GM23338 (cell line): ENCODE measurements around the gene GAPDH.

Experiments
- CREB1 ChIP-seq: fragments of 250-450 bp; sonication (Bioruptor Pico); IDR thresholded peaks from 2 replicates; pipeline ENCODE4 v1.5.0; 2020; ENCODE audit warnings: low read depth, mild to moderate bottlenecking, moderate library complexity
- EZH2 ChIP-seq: fragments of 200-600 bp; sonication (generic); IDR thresholded peaks from one replicate; pipeline ENCODE4 v1.8.0; 2017; ENCODE audit warnings: antibody characterized with exemption, mild to moderate bottlenecking, low read depth; ENCODE audit not compliant: unreplicated experiment
- EZH2phosphoT487 ChIP-seq: fragments of 200-600 bp; sonication (generic); IDR thresholded peaks from one replicate; pipeline ENCODE4 v1.8.1; 2018; ENCODE audit warnings: antibody characterized with exemption; ENCODE audit not compliant: unreplicated experiment
- JUNB ChIP-seq: IDR thresholded peaks from one replicate; pipeline ENCODE4 v1.6.1; 2016; ENCODE audit warnings: antibody characterized with exemption; ENCODE audit not compliant: unreplicated experiment
- POLR2AphosphoS5 ChIP-seq: IDR thresholded peaks from 2 replicates; pipeline ENCODE4 v1.6.1; 2016; ENCODE audit warnings: antibody characterized with exemption, low read depth
- STAT1 ChIP-seq: IDR thresholded peaks from one replicate; pipeline ENCODE4 v1.6.1; 2016; ENCODE audit warnings: antibody characterized with exemption; ENCODE audit not compliant: unreplicated experiment
- TF ChIP-seq, protein P1 (sequence below), 2 experiments: fragments of 200-600 bp in 1 of 2; sonication (generic) in 1 of 2; conservative IDR thresholded peaks; 2 replicates each; pipeline versions ENCODE4 v1.5.1 to v1.6.1; 2016 to 2017; ENCODE audit warnings: antibody characterized with exemption in 2 of 2, low read depth in 2 of 2, mild to moderate bottlenecking in 2 of 2, moderate library complexity in 1 of 2
- TF ChIP-seq, protein P2 (sequence below): IDR thresholded peaks from one replicate; pipeline ENCODE4 v1.6.1; 2018; ENCODE audit warnings: antibody characterized with exemption; ENCODE audit not compliant: unreplicated experiment
- TF ChIP-seq, protein P3 (sequence below): IDR thresholded peaks from 2 replicates; pipeline ENCODE4 v1.6.1; 2016; ENCODE audit warnings: antibody characterized with exemption

DNA sequence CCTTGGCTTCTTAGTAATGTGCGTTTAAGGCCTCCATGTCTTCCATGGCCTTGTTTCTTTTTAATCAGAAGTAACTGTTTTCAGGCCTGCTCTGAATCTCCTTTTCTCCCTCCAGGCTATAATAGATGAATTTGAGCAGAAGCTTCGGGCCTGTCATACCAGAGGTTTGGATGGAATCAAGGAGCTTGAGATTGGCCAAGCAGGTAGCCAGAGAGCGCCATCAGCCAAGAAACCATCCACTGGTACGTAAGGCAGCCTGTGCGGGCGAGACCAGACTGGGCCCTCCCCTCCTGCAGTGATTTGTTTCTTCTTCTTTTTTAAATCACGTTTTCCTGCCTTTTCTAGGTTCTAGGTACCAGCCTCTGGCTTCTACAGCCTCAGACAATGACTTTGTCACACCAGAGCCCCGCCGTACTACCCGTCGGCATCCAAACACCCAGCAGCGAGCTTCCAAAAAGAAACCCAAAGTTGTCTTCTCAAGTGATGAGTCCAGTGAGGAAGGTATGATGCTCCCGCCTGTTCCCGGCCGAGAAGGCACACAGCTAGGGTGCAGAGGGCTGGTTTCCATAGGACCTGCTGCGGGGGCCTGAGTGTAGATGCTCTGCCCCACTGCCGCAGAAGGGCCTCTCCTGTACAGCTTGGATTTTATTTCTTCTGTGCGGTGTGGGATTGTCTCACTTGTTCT, 3.6 kb upstream of the GAPDH start:
- TF ChIP-seq, protein P1, sequence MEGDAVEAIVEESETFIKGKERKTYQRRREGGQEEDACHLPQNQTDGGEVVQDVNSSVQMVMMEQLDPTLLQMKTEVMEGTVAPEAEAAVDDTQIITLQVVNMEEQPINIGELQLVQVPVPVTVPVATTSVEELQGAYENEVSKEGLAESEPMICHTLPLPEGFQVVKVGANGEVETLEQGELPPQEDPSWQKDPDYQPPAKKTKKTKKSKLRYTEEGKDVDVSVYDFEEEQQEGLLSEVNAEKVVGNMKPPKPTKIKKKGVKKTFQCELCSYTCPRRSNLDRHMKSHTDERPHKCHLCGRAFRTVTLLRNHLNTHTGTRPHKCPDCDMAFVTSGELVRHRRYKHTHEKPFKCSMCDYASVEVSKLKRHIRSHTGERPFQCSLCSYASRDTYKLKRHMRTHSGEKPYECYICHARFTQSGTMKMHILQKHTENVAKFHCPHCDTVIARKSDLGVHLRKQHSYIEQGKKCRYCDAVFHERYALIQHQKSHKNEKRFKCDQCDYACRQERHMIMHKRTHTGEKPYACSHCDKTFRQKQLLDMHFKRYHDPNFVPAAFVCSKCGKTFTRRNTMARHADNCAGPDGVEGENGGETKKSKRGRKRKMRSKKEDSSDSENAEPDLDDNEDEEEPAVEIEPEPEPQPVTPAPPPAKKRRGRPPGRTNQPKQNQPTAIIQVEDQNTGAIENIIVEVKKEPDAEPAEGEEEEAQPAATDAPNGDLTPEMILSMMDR (conservative IDR thresholded peaks at IDR 0.05; ENCODE audit: low read depth in 2 of 2), result no peak
- TF ChIP-seq EZH2, result no peak
- TF ChIP-seq, protein P2, sequence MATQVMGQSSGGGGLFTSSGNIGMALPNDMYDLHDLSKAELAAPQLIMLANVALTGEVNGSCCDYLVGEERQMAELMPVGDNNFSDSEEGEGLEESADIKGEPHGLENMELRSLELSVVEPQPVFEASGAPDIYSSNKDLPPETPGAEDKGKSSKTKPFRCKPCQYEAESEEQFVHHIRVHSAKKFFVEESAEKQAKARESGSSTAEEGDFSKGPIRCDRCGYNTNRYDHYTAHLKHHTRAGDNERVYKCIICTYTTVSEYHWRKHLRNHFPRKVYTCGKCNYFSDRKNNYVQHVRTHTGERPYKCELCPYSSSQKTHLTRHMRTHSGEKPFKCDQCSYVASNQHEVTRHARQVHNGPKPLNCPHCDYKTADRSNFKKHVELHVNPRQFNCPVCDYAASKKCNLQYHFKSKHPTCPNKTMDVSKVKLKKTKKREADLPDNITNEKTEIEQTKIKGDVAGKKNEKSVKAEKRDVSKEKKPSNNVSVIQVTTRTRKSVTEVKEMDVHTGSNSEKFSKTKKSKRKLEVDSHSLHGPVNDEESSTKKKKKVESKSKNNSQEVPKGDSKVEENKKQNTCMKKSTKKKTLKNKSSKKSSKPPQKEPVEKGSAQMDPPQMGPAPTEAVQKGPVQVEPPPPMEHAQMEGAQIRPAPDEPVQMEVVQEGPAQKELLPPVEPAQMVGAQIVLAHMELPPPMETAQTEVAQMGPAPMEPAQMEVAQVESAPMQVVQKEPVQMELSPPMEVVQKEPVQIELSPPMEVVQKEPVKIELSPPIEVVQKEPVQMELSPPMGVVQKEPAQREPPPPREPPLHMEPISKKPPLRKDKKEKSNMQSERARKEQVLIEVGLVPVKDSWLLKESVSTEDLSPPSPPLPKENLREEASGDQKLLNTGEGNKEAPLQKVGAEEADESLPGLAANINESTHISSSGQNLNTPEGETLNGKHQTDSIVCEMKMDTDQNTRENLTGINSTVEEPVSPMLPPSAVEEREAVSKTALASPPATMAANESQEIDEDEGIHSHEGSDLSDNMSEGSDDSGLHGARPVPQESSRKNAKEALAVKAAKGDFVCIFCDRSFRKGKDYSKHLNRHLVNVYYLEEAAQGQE, result no peak
- no peak for TF ChIP-seq CREB1
- TF ChIP-seq POLR2AphosphoS5, result no peak
- TF ChIP-seq, protein P3, sequence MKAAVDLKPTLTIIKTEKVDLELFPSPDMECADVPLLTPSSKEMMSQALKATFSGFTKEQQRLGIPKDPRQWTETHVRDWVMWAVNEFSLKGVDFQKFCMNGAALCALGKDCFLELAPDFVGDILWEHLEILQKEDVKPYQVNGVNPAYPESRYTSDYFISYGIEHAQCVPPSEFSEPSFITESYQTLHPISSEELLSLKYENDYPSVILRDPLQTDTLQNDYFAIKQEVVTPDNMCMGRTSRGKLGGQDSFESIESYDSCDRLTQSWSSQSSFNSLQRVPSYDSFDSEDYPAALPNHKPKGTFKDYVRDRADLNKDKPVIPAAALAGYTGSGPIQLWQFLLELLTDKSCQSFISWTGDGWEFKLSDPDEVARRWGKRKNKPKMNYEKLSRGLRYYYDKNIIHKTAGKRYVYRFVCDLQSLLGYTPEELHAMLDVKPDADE, result no peak
- TF ChIP-seq JUNB, result no peak
- no peak for TF ChIP-seq EZH2phosphoT487
- TF ChIP-seq STAT1, result no peak
